8988T (cell line): ENCODE data around the gene SLC38A4.

Experiments used
- DNase-seq: peaks from one replicate; pipeline ENCODE4 v3.0.0; 2011

The SLC38A4 gene

DNA sequence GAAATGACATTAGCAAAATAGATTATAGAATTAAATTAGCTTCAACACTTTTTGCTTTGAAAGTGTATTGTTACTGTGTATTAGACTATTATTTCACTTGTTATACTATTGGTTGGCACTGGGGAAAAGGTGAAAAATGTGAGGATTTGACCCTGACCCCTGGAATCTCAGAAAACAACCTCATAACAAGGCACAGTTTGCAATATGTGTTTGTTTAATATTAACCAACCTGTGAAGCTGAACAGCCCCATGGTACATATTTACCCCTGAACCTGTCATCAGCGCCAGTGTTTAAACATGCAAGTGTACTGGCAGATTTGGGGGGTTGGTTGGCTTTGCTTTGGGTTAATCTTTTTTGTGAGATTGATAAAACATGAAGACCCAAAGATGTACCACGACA lies 11.7 kb downstream of the SLC38A4 start:
- no peak for DNase-seq

GRCh38 chr12:46811185-46811584 lies 14.6 kb downstream of the SLC38A4 start:
- DNase-seq, result no peak

- DNase-seq, result no peak
These were observed 16.7 kb downstream of the SLC38A4 start for GRCh38 chr12:46808955-46809697.

- DNase-seq, result no peak
These were observed 17.5 kb downstream of the SLC38A4 start for GRCh38 chr12:46808317-46808716.

- DNase-seq, result no peak
These were observed 21.7 kb downstream of the SLC38A4 start for GRCh38 chr12:46804054-46804453.

DNA sequence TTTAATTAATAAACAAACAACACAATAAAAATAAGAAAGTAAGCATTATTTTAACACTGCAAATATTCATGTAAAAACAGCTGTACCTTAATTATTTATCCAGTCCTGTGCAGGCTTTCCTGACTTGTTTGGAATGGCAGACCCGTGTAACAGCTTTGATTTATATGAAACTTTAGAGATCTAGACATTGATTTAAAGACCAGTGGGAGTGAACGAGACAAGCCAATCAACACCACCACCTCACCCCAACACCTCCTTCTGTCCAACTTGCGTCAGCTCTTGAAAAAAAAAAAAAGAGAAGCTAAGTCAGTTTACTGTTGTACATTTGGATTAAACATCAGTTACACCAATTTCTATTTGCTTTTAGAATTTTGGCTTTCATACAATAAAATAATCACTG lies 22.3 kb downstream of the SLC38A4 start:
- no peak for DNase-seq

GRCh38 chr12:46801293-46801692 lies 24.5 kb downstream of the SLC38A4 start:
- DNase-seq, result no peak

DNA sequence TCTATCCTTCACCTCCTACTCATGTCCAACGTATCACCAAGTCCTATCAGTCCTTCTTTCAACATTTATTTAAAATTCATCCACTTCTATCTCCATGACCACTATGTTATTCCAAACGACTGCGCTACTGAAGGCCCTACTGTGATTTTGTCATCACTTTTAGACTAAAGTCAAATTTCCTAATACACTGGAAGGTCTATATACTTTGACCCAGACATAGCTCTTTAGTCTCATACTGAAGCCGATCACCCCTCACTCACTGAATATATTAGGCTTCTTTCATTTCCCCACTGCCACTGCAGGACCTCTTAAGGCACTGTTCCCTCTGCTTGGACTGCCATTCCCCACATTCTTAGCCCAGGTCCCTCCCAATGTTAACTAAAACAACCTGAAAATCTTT lies 25.6 kb downstream of the SLC38A4 start:
- DNase-seq, result no peak

DNA sequence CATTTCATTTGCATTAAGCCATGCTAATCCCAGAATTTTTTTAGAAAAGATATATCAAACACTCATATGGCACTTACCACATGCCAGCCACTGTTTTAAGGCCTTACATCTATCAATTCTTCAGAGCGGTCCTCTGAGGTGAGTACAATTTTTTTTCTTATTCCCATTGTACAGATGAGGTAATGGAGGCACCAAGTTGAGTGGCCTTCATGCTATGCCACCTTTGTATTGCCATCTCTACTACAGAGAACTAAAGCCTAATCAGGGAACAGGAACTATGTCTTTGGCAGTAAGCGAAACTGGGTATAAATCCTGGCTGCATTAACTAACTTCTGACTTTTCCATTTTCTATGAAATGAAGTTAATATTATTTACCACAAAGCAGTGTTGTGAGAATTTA lies 27.1 kb downstream of the SLC38A4 start:
- no peak for DNase-seq

DNA sequence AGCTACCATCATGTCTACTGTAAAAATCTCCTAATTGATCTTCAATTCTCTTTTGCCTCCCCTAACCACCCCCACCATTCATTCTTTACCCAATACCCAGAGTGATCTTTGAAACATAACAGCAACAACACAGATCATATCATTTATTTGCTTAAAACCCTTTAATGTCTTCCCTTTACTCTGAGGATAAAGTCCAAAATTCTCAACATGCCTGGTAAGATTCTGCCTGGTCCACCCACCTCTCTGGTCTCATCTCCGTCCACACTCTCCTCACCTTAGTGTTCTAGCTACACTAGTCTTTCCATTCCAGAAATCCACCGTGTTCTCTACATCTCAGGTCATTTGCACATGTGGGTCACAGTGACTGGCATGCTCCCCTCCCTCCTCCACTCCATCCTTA lies 27.7 kb downstream of the SLC38A4 start:
- no peak for DNase-seq

DNA sequence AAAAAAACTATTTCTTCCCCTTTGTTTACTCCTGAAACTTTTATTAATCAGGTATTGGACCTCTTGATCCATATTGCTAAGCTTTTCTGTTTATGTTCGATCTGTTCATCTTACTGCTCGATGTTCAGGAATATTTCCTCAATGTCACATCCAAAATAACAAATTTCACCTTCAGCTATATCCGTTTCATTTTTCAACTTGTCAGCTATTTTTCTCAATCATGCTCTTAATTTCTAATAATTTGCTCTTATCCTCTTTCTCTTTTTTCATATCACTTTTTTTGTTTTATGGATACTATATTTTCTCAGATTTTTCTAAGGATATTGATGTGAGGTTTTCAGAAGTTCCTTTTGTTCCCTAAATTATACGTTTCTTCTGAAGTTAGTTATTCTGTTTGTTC lies 29.8 kb downstream of the SLC38A4 start:
- no peak for DNase-seq

- no peak for DNase-seq
These were observed 31.1 kb downstream of the SLC38A4 start for GRCh38 chr12:46794593-46795190.

DNA sequence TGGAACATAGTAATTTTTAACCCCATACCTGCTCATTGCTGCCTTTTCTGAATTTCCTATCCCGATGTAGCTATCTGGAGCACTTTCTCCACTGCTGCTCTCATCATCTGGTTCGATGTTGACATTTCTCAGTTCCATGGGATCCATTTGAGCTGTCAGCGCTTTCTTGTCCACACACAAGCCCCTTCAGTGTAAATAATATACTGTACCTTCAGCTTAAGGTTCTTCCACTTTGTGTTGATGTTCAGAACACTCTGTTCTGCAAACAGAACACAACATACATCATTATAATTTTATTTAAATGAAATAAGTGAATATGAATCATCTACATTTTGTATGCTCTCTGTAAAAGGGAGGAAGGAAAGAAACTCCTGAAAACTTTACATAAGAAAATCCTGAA lies 32.9 kb downstream of the SLC38A4 start:
- no peak for DNase-seq

DNA sequence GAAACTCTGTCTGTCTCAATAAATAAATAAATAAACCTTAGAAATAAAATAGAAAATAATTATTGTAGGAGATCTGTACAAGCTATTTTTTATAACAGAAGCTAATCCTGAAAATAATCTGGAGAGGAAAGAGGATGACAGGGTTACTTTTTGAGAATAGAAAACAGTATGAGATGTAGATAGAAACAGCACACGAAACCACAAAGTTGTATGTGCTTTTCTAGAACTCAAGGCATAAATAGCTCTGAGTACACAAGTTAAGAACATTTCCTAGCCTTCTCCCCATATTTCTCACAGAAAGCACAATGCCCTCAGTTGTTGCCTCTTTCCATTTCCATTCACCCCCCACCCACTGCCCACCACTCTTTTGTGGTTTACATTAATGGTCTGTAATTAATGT lies 35.7 kb downstream of the SLC38A4 start:
- no peak for DNase-seq

DNA sequence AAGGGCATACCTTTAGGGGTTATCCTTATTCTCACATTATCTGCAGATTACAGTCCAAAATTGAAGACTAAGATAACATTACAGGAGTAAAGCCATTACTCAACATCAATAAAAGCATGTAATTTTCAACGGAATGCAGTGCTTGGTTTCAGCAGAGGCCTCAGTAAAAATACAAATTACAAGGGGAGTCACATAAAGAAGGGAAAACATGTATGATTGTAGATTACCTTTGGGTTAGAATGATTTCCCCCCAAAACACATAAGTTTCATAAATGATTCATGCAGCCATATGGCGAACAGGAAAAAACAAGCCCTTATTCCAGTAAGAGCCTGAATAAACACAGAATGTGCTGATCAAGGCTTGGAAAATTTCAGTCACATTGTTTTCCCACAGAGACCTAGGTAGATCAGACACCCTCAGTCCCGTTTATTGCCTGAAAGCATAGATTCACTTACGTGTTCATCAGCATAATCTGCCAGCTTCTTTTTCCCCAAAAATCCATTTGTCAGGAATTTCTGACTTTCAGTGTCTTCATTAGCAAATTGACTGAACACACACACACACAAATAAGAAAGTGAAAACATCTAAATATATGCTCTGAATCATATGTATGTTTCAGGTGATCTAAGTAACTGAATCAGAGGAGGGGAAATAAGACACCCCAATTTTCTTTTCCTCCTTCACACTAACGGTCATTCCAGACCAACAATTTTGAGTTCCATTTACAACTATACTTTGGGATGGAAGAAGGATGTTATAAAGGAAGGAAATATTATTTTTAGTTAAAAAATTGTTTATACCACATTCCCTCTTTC lies 37.5 kb downstream of the SLC38A4 start:
- DNase-seq, result no peak

- DNase-seq, result no peak
These were observed 38.2 kb downstream of the SLC38A4 start for GRCh38 chr12:46787496-46788055.

DNA sequence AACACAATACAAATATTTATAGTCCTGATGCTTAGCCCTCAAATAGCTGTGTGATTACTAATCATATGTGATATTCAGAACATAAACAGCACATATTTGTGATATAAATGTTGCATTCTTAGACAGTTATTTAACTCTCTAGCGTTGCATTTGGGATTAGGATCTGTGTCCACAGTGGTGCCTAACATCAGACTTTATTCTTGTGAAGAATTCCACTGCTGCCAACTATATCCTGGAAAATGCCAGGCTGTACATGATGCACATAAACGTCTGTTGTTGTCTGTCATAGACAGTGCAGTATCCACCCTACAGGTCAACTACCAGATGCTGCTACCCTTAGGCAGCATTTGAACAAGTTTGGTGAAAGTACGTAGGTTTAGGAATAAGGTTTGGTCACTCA lies 39.0 kb downstream of the SLC38A4 start:
- DNase-seq, result no peak

DNA sequence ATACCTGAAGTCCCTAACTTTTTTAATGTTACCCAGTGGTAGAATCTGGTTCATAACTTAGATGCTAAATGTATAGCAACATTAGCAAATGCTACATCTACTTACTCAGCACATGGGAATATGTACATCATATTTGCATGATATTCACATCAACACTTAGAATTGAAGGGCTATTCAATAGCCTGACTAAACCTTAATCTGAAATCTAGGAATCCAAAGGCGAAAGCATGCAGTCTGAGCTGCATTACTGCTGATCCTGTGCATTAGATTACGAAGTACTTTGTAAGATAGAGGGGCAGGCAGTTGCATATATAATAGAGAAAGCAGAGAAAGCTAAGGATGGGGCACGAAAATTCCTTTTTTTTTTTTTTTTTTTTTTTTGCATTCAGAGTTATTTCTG lies 40.4 kb downstream of the SLC38A4 start:
- no peak for DNase-seq

GRCh38 chr12:46783871-46784270 lies 41.9 kb downstream of the SLC38A4 start:
- no peak for DNase-seq

DNA sequence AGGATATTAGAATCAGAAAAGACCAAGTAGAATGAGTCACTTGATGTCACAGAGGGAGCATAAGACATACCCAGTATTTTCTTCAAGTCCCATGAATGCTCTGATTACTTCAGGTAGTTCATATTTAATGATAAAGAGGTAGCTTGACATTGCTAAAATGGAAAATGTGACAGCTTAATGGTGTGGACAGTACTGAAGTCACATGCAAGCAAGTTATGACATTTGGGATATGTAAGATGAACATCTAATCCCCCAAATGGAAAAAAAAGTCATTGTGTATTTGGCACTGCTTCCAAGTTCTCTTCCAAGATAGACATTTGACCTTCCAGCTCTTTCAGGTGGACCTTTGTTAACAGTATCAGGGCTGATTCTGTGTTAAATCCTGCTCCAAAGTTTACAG lies 45.9 kb downstream of the SLC38A4 start:
- no peak for DNase-seq

DNA sequence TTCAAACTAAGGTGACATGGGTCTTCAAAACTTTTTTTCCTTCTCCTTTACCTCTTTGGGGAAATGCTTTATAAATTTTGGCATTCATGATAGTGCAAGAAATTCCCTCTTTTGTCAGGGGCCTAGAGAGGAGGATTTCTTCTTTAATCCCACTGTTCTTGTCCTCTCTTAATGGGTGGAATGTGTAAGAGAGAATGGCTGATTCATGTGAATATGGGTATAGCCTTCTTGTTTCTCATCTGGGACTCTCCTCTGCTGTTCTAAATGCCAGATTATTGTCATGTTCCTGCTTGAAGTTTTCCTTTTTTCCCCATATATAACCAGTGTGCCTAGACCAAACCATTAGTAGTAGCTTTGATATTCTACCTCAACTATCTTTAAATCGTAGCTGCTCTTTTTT lies 46.7 kb downstream of the SLC38A4 start:
- no peak for DNase-seq

DNA sequence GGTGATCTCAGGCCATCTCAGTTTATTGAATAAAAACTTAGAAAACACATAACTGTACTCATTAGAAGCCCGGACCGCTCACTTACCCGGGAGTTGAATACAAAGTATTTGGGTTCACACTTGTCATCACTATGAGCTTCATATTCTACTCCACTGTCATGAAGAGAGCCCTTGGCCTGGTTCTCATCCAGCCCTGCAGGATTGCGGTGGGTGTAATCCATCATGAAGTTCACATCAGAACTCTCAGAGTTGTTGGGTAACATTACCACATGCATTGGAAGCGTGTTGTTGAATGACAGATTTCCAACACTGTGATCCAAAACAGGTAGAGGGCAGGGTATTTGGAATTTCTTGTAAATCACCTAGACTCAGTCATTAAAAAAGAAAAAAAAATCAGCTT lies 47.4 kb downstream of the SLC38A4 start:
- DNase-seq, result no peak

GRCh38 chr12:46777587-46777986 lies 48.2 kb downstream of the SLC38A4 start:
- DNase-seq, result no peak

DNA sequence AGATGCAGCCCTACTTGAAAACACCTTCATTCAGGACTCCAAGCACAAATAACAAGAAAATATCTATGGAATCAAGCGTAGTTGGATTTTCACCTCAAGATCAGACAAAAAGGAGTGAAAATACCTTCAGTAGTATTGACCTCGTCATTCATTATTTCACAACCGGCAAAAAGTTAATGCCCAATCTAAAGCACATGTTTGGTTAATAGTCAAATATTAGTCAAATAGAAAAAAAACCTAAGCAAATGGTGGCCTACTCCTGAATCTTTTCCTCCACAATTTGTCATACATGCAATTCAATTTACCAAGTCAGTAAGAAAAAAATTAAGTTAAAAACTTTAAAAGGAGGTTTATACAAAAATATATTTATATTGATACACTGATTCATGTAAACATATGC lies 50.0 kb downstream of the SLC38A4 start:
- DNase-seq, result no peak
